H1 (cell line): Measurements from ENCODE around the gene LRRC72. TPM values are rescaled to one million over a fixed set of nuclear protein-coding genes. Genes with fewer than 3 reads are reported as not detected.

Source experiments
- CTCF ChIA-PET: fragments of 300-600 bp; sonication (Branson Sonifier 250); formaldehyde crosslinking; loops from one replicate; lab custom pipeline; 2021; ENCODE audit not compliant: partially characterized antibody; lab: Charles Lee
- POLR2A ChIA-PET: fragments of 300-600 bp; sonication (Branson Sonifier 250); formaldehyde crosslinking; loops from one replicate; lab custom pipeline; 2021; ENCODE audit warnings: inconsistent platforms; ENCODE audit not compliant: partially characterized antibody; lab: Charles Lee
- DNase-seq, 2 experiments: peaks; one replicate each; pipeline versions ENCODE4 v3.0.0 to v3.0.0-alpha.2; 2010 to 2022; ENCODE audit warnings: low spot score in 2 of 2, low read depth in 1 of 2, mixed read lengths in 1 of 2
- FAIRE-seq: peaks from 2 replicates; lab custom pipeline; 2011; peaks lifted over from hg19 to GRCh38; lab: Jason Lieb, UNC
- H2AFZ ChIP-seq: 2 replicates; pipeline ENCODE4 v1.8.1; 2012; ENCODE audit warnings: low read length, inconsistent platforms
- H2AK5ac ChIP-seq: 2 replicates; pipeline ENCODE4 v1.6.1; 2013; ENCODE audit warnings: low read depth, low read length
- H2BK120ac ChIP-seq: replicated peaks from 2 replicates; pipeline ENCODE3; 2013; ENCODE audit warnings: low read depth, low read length, inconsistent platforms
- H2BK12ac ChIP-seq: 2 replicates; pipeline ENCODE4 v1.6.1; 2013; ENCODE audit warnings: low read depth, low read length
- H2BK15ac ChIP-seq: 2 replicates; pipeline ENCODE4 v1.6.1; 2013; ENCODE audit warnings: low read length
- H2BK20ac ChIP-seq: 2 replicates; pipeline ENCODE4 v1.6.1; 2013; ENCODE audit warnings: low read length
- H2BK5ac ChIP-seq: 2 replicates; pipeline ENCODE4 v1.6.1; 2013; ENCODE audit warnings: low read depth, low read length
- H3K14ac ChIP-seq: 2 replicates; pipeline ENCODE4 v1.6.1; 2013; ENCODE audit warnings: inconsistent platforms; ENCODE audit not compliant: insufficient read length
- H3K18ac ChIP-seq: 2 replicates; pipeline ENCODE4 v1.6.1; 2013; ENCODE audit warnings: low read length; ENCODE audit errors: extremely low read depth
- H3K23ac ChIP-seq: 2 replicates; pipeline ENCODE4 v1.6.1; 2013; ENCODE audit warnings: inconsistent platforms; ENCODE audit not compliant: insufficient read length
- H3K23me2 ChIP-seq: 2 replicates; pipeline ENCODE4 v1.6.1; 2013; ENCODE audit warnings: low read depth, low read length
- H3K27ac ChIP-seq: 2 replicates; pipeline ENCODE4 v1.6.1; 2011; ENCODE audit warnings: low read depth, low read length, inconsistent platforms
- H3K27me3 ChIP-seq, 4 experiments: replicated peaks in 1 of 4; 1 replicate in 1 of 4; 2 replicates in 3 of 4; pipeline versions ENCODE4 v1.6.1 to v1.8.1; 2011 to 2013; ENCODE audit warnings: low read length in 3 of 4, mild to moderate bottlenecking in 3 of 4, inconsistent platforms in 2 of 4, mixed read lengths in 2 of 4, moderate library complexity in 1 of 4; ENCODE audit not compliant: control insufficient read depth in 3 of 4, insufficient read depth in 3 of 4; ENCODE audit errors: extremely low read depth in 1 of 4
- H3K36me3 ChIP-seq, 4 experiments: 2 replicates each; pipeline versions ENCODE4 v1.6.1 to v1.8.1; 2011 to 2013; ENCODE audit warnings: mild to moderate bottlenecking in 4 of 4, low read length in 3 of 4, moderate library complexity in 2 of 4, control low read depth in 1 of 4, inconsistent platforms in 1 of 4; ENCODE audit not compliant: insufficient read depth in 4 of 4, control insufficient read depth in 2 of 4
- H3K4ac ChIP-seq: replicated peaks from 2 replicates; pipeline ENCODE3; 2013; ENCODE audit warnings: low read length, low read depth, mixed read lengths, inconsistent platforms; ENCODE audit not compliant: insufficient read length
- H3K4me1 ChIP-seq, 4 experiments: replicated peaks in 1 of 4; 1 replicate in 1 of 4; 2 replicates in 3 of 4; pipeline versions ENCODE4 v1.6.1 to v1.8.1; 2011 to 2013; ENCODE audit warnings: low read length in 3 of 4, inconsistent platforms in 2 of 4, mixed read lengths in 1 of 4; ENCODE audit not compliant: insufficient read depth in 4 of 4, control insufficient read depth in 3 of 4
- H3K4me2 ChIP-seq, 2 experiments: 2 replicates each; pipeline versions ENCODE4 v1.6.1 to v1.8.1; 2011 to 2013; ENCODE audit warnings: low read depth in 2 of 2, low read length in 2 of 2, control low read depth in 1 of 2, inconsistent platforms in 1 of 2, mild to moderate bottlenecking in 1 of 2; ENCODE audit not compliant: insufficient read depth in 1 of 2
- H3K4me3 ChIP-seq, 4 experiments: fragments of 200-600, 300-600 bp in 1 of 4; sonication (generic), shearing (Covaris generic), sonication (Bioruptor Twin) in 1 of 4; 2 replicates each; pipeline versions ENCODE4 v1.5.1 to v1.8.1; 2011 to 2016; ENCODE audit warnings: low read length in 4 of 4, low read depth in 3 of 4, control low read depth in 2 of 4, inconsistent platforms in 2 of 4, mild to moderate bottlenecking in 2 of 4, mixed read lengths in 1 of 4, moderate library complexity in 1 of 4; ENCODE audit not compliant: insufficient read depth in 2 of 4; ENCODE audit errors: extremely low read depth in 1 of 4
- H3K56ac ChIP-seq: replicated peaks from 2 replicates; pipeline ENCODE3; 2013; ENCODE audit warnings: low read depth, mild to moderate bottlenecking, mixed read lengths, low read length, inconsistent platforms; ENCODE audit not compliant: insufficient read length
- H3K79me1 ChIP-seq: 2 replicates; pipeline ENCODE4 v1.6.1; 2013; ENCODE audit warnings: low read depth, low read length, control low read depth
- H3K79me2 ChIP-seq, 2 experiments: 2 replicates each; pipeline versions ENCODE4 v1.6.1 to v1.8.1; 2012 to 2013; ENCODE audit warnings: low read length in 2 of 2, mild to moderate bottlenecking in 2 of 2, inconsistent platforms in 1 of 2; ENCODE audit not compliant: insufficient read depth in 2 of 2, control insufficient read depth in 1 of 2
- H3K9ac ChIP-seq, 4 experiments: replicated peaks in 1 of 4; 1 replicate in 1 of 4; 2 replicates in 3 of 4; pipeline versions ENCODE4 v1.6.1 to v1.8.1; 2011 to 2013; ENCODE audit warnings: low read depth in 3 of 4, low read length in 3 of 4, control low read depth in 2 of 4, mild to moderate bottlenecking in 2 of 4, moderate library complexity in 2 of 4, inconsistent platforms in 1 of 4; ENCODE audit errors: extremely low read depth in 1 of 4
- H3K9me3 ChIP-seq, 2 experiments: 2 replicates each; pipeline versions ENCODE4 v1.6.1 to v1.8.1; 2012 to 2013; ENCODE audit warnings: mild to moderate bottlenecking in 2 of 2, moderate library complexity in 2 of 2, control low read depth in 1 of 2, inconsistent platforms in 1 of 2, low read depth in 1 of 2, low read length in 1 of 2, mixed read lengths in 1 of 2; ENCODE audit not compliant: insufficient read depth in 2 of 2
- H4K20me1 ChIP-seq, 2 experiments: replicated peaks in 1 of 2; 2 replicates each; pipeline versions ENCODE3 to v1.8.1; 2011 to 2013; ENCODE audit warnings: inconsistent platforms in 2 of 2, low read length in 2 of 2, mild to moderate bottlenecking in 1 of 2; ENCODE audit not compliant: insufficient read depth in 2 of 2, control insufficient read depth in 1 of 2
- H4K5ac ChIP-seq: 2 replicates; pipeline ENCODE4 v1.6.1; 2013; ENCODE audit warnings: low read length, low read depth, mixed read lengths, inconsistent platforms; ENCODE audit not compliant: insufficient read length
- H4K8ac ChIP-seq: 2 replicates; pipeline ENCODE4 v1.8.0; 2013; ENCODE audit warnings: mild to moderate bottlenecking, moderate library complexity, low read length, inconsistent platforms; ENCODE audit not compliant: insufficient read depth; ENCODE audit errors: extremely low read depth
- H4K91ac ChIP-seq: replicated peaks from 2 replicates; pipeline ENCODE3; 2013; ENCODE audit warnings: low read length, mixed read lengths, inconsistent platforms; ENCODE audit not compliant: insufficient read length
- CHD2 ChIP-seq: IDR thresholded peaks from 2 replicates; pipeline ENCODE4 v1.6.1; 2012; ENCODE audit warnings: low read length, improper control_type of control experiment
- CTCF ChIP-seq, 3 experiments: IDR thresholded peaks; 1 replicate in 2 of 3; 2 replicates in 1 of 3; pipeline versions ENCODE4 v1.5.1 to v1.6.1; 2011; ENCODE audit warnings: low read length in 3 of 3, mild to moderate bottlenecking in 3 of 3, inconsistent platforms in 2 of 3, low read depth in 1 of 3, moderate library complexity in 1 of 3; ENCODE audit not compliant: insufficient read depth in 1 of 3; ENCODE audit errors: control extremely low read depth in 1 of 3
- EGR1 ChIP-seq: IDR thresholded peaks from 2 replicates; pipeline ENCODE4 v1.6.1; 2011; ENCODE audit warnings: low read depth, low read length, borderline replicate concordance
- EP300 ChIP-seq, 2 experiments: IDR thresholded peaks; 1 replicate in 1 of 2; 2 replicates in 1 of 2; pipeline ENCODE4 v1.6.1; 2011 to 2012; ENCODE audit warnings: low read depth in 2 of 2, low read length in 2 of 2, mild to moderate bottlenecking in 2 of 2, borderline replicate concordance in 1 of 2, inconsistent platforms in 1 of 2, moderate library complexity in 1 of 2
- HDAC2 ChIP-seq, 2 experiments: fragments of 300-600 bp in 1 of 2; sonication (generic) in 1 of 2; IDR thresholded peaks; 2 replicates each; pipeline ENCODE4 v1.6.1; 2011 to 2012; ENCODE audit warnings: low read depth in 2 of 2, low read length in 2 of 2, mild to moderate bottlenecking in 2 of 2, moderate library complexity in 2 of 2, borderline replicate concordance in 1 of 2, inconsistent platforms in 1 of 2
- KDM1A ChIP-seq: fragments of 200-600, 300-600 bp; sonication (generic); IDR thresholded peaks from 2 replicates; pipeline ENCODE4 v1.7.1; 2016; ENCODE audit warnings: mild to moderate bottlenecking, low read length, borderline replicate concordance
- KDM4A ChIP-seq: IDR thresholded peaks from one replicate; pipeline ENCODE4 v1.7.1; 2012; ENCODE audit warnings: low read depth, mild to moderate bottlenecking, moderate library complexity, low read length, inconsistent platforms; ENCODE audit not compliant: severe bottlenecking
- RAD21 ChIP-seq, 2 experiments: IDR thresholded peaks in 1 of 2; conservative IDR thresholded peaks in 1 of 2; 2 replicates each; pipeline ENCODE4 v1.6.1; 2011; ENCODE audit warnings: low read depth in 2 of 2, low read length in 2 of 2, improper control_type of control experiment in 1 of 2, inconsistent platforms in 1 of 2, mild to moderate bottlenecking in 1 of 2, moderate library complexity in 1 of 2
- TCF12 ChIP-seq: IDR thresholded peaks from 2 replicates; pipeline ENCODE4 v1.6.1; 2011; ENCODE audit warnings: low read depth, mild to moderate bottlenecking, low read length
- WGBS, 2 experiments: shearing (Covaris generic) in 1 of 2; methylation state at CpG; one replicate each; pipeline versions ENCODE4 v1.1.6 to v1.1.7; 2013 to 2015; ENCODE audit warnings: low lambda C conversion rate in 2 of 2, mixed read lengths in 2 of 2, inconsistent platforms in 1 of 2, low coverage in 1 of 2, missing lambda C conversion rate in 1 of 2; ENCODE audit not compliant: insufficient replicate concordance in 2 of 2, insufficient coverage in 1 of 2, insufficient read length in 1 of 2; ENCODE audit errors: extremely low coverage in 1 of 2, missing lambda C conversion rate in 1 of 2; 5-methylcytosine and 5-hydroxymethylcytosine counted together
- polyA plus RNA-seq, 7 experiments: library from polyadenylated mRNA; depleted of rRNA in 3 of 7; stranded (reverse) in 5 of 7; unstranded in 2 of 7; fragments of >200 nt in 5 of 7; fragments of 200-250 nt in 2 of 7; gene quantifications; 1 replicate in 5 of 7; 2 replicates in 1 of 7; 4 replicates in 1 of 7; pipeline versions ENCODE4 v1.2.1 to v1.2.3, GENCODE V29; 2011 to 2013; ENCODE audit warnings: missing spikeins in 2 of 7, mixed read lengths in 2 of 7
- total RNA-seq: library from RNA; stranded (reverse); fragmentation: NEBNext Ultra II Directional; extraction: Animal tissue kit (Norgen Biotek cat#: 25700); gene quantifications from 2 replicates; pipeline ENCODE4 v1.2.1, GENCODE V29; 2021

LRRC72 gene
- total and polyA plus RNA-seq, 2 of the 8 experiments (the other 6 are each of a cell fraction or from before 2014, with no cell fraction given): not detected

- Histone ChIP-seq H3K4me3 (no peak overlapping the region), H3K79me2 (no peaks in the 10 kb centered on the region), H4K5ac (no peak overlapping the region), H4K20me1 (no peaks in the 10 kb centered on the region), H2BK5ac (no peak overlapping the region), H2BK120ac (no peak overlapping the region), H3K36me3 (no peaks in the 10 kb centered on the region), H3K27ac (no peak overlapping the region), H3K23ac (no peak overlapping the region), H3K56ac (no peak overlapping the region), H3K14ac (no peak overlapping the region), H4K8ac (no peak overlapping the region), H3K18ac (no peak overlapping the region), H4K91ac (no peak overlapping the region), H3K4me1 (no peaks in the 10 kb centered on the region), H3K9ac (no peak overlapping the region), H3K79me1 (no peaks in the 10 kb centered on the region), H2AK5ac (no peak overlapping the region), H2BK15ac (no peak overlapping the region), H2AFZ (no peak overlapping the region), H2BK12ac (no peak overlapping the region), H3K27me3 (no peaks in the 10 kb centered on the region), H3K9me3 (no peaks in the 10 kb centered on the region), H3K4me2 (no peak overlapping the region), H3K23me2 (no peaks in the 10 kb centered on the region), H2BK20ac (no peak overlapping the region), H3K4ac (no peak overlapping the region)
- peak; percentile 86 for FAIRE-seq
- ChIA-PET CTCF (interaction anchor here (0.6 to 2.6 kb wide), 45 partner anchors 10 to 781 kb away, joined by 3 to 54 read pairs (median 4); partner anchors contain the start of gene CRPPA), POLR2A (interaction anchor here (0.7 to 1.1 kb wide), 3 partner anchors 132 to 1054 kb away, joined by 3 to 5 read pairs (median 3); no protein-coding TSS in a partner anchor)
- 45% methylated on average over 13 of the region's 13 CpGs; no CpG with 5 or more reads in 1 of the 2 experiments for WGBS, 2 experiments
- DNase-seq: no peak
- 0 out of 3 replicates have a peak, but pooled peaks of 1 of the 2 experiments have one; percentile 23 for TF ChIP-seq EP300 (IDR thresholded peaks at IDR 0.05; ENCODE audit: borderline replicate concordance in 1 of 2, low read depth in 2 of 2, low read length in 2 of 2)
- peak; percentile 93 for TF ChIP-seq KDM1A
- TF ChIP-seq EGR1: peak; percentile 73
- no peak for TF ChIP-seq KDM4A
- no peak for TF ChIP-seq CHD2
- TF ChIP-seq HDAC2 (IDR thresholded peaks at IDR 0.05; ENCODE audit: borderline replicate concordance in 1 of 2, low read depth in 2 of 2, low read length in 2 of 2): no peak; a peak in 1 of 4 replicates
- TF ChIP-seq TCF12: 0 out of 2 replicates have a peak, but pooled peaks have one; percentile 86
- peak in 2 of 3 experiments; percentile 59 to 60; a peak in 3 of 4 replicates for TF ChIP-seq CTCF (IDR thresholded peaks at IDR 0.05; ENCODE audit: control extremely low read depth in 1 of 3, insufficient read depth in 1 of 3, low read depth in 1 of 3, low read length in 3 of 3)
- TF ChIP-seq RAD21 (IDR thresholded peaks at IDR 0.05 in 1 of 2, conservative IDR thresholded peaks at IDR 0.05 in 1 of 2; ENCODE audit: low read depth in 2 of 2, low read length in 2 of 2): peak; percentile 86
Measured at GRCh38 chr7:16564909-16565426, 38.3 kb downstream of the LRRC72 start.
